ENCODE results near the gene ANKS1A. TPM values are rescaled to one million over a fixed set of nuclear protein-coding genes. Genes with fewer than 3 reads are reported as not detected.

ANKS1A gene
- polyA plus RNA-seq, 2 of the 4 experiments (the other 2 are of a cell fraction): 3.6 to 5.9 TPM

DNA sequence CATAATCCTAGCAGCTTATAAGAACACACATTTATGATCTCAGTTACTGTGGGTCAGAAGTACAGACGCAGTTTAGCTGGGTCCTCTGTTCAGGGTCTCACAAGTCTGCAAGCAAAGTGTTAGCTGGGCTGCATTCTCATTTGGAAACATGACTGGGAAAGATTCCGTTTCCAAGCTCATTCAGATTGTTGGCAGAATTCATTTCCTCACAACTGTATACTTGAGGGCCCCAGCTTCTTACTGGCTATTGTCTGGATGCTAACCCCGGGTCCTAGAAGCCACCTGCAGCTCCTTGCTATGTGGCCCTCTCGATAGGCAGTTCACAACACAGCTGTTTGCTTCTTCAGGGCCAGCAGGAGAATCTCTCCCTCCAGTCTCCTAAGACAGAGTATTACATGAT is 239.0 kb downstream of the ANKS1A start:
- Histone ChIP-seq H3K27ac (no peak overlapping the region), H3K4me3 (no peak overlapping the region), H3K9me3 (no peaks in the 10 kb centered on the region), H3K4me2 (no peak overlapping the region), H3K4me1 (no peaks in the 10 kb centered on the region)
- TF ChIP-seq RCOR1 (IDR thresholded peaks at IDR 0.05; ENCODE audit: low read depth, low read length): no peak
- TF ChIP-seq MAZ (IDR thresholded peaks at IDR 0.05; ENCODE audit: borderline replicate concordance, low read depth, low read length): no peak
- TF ChIP-seq FOSB (CRISPR knock-in tag; IDR thresholded peaks at IDR 0.05): no peak
- no peak for TF ChIP-seq JUN (IDR thresholded peaks at IDR 0.05)
- TF ChIP-seq, protein P1, sequence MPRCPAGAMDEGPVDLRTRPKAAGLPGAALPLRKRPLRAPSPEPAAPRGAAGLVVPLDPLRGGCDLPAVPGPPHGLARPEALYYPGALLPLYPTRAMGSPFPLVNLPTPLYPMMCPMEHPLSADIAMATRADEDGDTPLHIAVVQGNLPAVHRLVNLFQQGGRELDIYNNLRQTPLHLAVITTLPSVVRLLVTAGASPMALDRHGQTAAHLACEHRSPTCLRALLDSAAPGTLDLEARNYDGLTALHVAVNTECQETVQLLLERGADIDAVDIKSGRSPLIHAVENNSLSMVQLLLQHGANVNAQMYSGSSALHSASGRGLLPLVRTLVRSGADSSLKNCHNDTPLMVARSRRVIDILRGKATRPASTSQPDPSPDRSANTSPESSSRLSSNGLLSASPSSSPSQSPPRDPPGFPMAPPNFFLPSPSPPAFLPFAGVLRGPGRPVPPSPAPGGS (IDR thresholded peaks at IDR 0.05): no peak
- TF ChIP-seq MAFK (IDR thresholded peaks at IDR 0.05; ENCODE audit: partially characterized antibody): no peak
- TF ChIP-seq HEYL (CRISPR knock-in tag; IDR thresholded peaks at IDR 0.05): no peak
- TF ChIP-seq GATA3 (IDR thresholded peaks at IDR 0.05; ENCODE audit: borderline replicate concordance): no peak
- TF ChIP-seq, protein P2, sequence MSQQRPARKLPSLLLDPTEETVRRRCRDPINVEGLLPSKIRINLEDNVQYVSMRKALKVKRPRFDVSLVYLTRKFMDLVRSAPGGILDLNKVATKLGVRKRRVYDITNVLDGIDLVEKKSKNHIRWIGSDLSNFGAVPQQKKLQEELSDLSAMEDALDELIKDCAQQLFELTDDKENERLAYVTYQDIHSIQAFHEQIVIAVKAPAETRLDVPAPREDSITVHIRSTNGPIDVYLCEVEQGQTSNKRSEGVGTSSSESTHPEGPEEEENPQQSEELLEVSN (IDR thresholded peaks at IDR 0.05; ENCODE audit: borderline replicate concordance, low read depth): no peak
- ChIA-PET CTCF (interaction anchor here (0.6 to 4.0 kb wide), 2 partner anchors 12 to 95 kb away, joined by 3 to 21 read pairs; no protein-coding TSS in a partner anchor), POLR2A (no interaction called here)
- WGBS (ENCODE audit: missing lambda C conversion rate): 55% methylated on average over 4 of the region's 4 CpGs
- FAIRE-seq: no peak
- ATAC-seq: no peak
- no peak for DNase-seq (ENCODE audit: low read depth in 1 of 2, low spot score in 1 of 2)

DNA sequence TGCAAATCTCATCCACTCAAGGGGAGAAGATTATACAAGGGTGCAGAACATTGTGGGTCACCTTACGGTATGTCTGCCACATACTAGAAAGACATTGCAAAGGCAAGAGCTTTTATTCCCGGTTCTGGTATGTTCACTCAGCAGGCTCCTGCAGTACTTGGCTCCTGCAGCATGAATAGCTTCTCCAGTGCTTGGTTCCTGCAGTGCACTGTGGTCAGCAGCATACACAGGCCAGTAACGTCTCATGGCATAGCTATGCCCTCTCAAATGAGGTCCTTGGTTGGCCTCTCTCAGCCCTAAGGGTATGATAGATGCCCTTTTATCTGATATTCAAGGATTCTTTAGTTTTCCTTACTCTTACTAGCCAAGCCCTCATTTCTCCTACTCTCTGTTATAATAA is 239.4 kb downstream of the ANKS1A start:
- ChIA-PET POLR2A (no interaction called here), CTCF (interaction anchor here (0.6 to 4.0 kb wide), 4 partner anchors 11 to 142 kb away, joined by 3 to 21 read pairs (median 5); no protein-coding TSS in a partner anchor)
- no peak for ATAC-seq
- TF ChIP-seq RARB (CRISPR knock-in tag; IDR thresholded peaks at IDR 0.05): no peak
- no peak for TF ChIP-seq EHMT2 (IDR thresholded peaks at IDR 0.05; ENCODE audit: low read depth)
- TF ChIP-seq RCOR1 (IDR thresholded peaks at IDR 0.05; ENCODE audit: low read depth, low read length): no peak
- no peak for TF ChIP-seq NR3C1 (IDR thresholded peaks at IDR 0.05)
- TF ChIP-seq, protein P3, sequence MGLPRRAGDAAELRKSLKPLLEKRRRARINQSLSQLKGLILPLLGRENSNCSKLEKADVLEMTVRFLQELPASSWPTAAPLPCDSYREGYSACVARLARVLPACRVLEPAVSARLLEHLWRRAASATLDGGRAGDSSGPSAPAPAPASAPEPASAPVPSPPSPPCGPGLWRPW (IDR thresholded peaks at IDR 0.05): no peak
- TF ChIP-seq PHF8 (IDR thresholded peaks at IDR 0.05; ENCODE audit: borderline replicate concordance, low read depth): no peak
- TF ChIP-seq HOXA7 (CRISPR knock-in tag; IDR thresholded peaks at IDR 0.05): no peak
- TF ChIP-seq BHLHE40 (IDR thresholded peaks at IDR 0.05; ENCODE audit: low read depth, low read length): no peak
- no peak for TF ChIP-seq EP300 (IDR thresholded peaks at IDR 0.05)
- no peak for TF ChIP-seq FOSL2 (IDR thresholded peaks at IDR 0.05)
- no peak for TF ChIP-seq FOSL2 (CRISPR knock-in tag; IDR thresholded peaks at IDR 0.05)
- no peak for TF ChIP-seq TP53 (CRISPR knock-in tag; IDR thresholded peaks at IDR 0.05)
- TF ChIP-seq RFX5 (IDR thresholded peaks at IDR 0.05): no peak
- TF ChIP-seq HOXB5 (CRISPR knock-in tag; IDR thresholded peaks at IDR 0.05): no peak
- no peak for TF ChIP-seq ESRRA (IDR thresholded peaks at IDR 0.05; ENCODE audit: borderline replicate concordance, low read length)
- TF ChIP-seq TFCP2L1 (CRISPR knock-in tag; IDR thresholded peaks at IDR 0.05): no peak
- no peaks in the 10 kb centered on the region for H3K9me3 ChIP-seq
- no peak overlapping the region for H3K4me3 ChIP-seq
- no peak for DNase-seq (ENCODE audit: low read depth in 1 of 2, low spot score in 1 of 2)
- FAIRE-seq: no peak
- H3K4me1 ChIP-seq: no peaks in the 10 kb centered on the region
- H3K27ac ChIP-seq: no peak overlapping the region
- H3K4me2 ChIP-seq: no peak overlapping the region
- WGBS (ENCODE audit: missing lambda C conversion rate): 44% methylated on average over 3 of the region's 3 CpGs

DNA sequence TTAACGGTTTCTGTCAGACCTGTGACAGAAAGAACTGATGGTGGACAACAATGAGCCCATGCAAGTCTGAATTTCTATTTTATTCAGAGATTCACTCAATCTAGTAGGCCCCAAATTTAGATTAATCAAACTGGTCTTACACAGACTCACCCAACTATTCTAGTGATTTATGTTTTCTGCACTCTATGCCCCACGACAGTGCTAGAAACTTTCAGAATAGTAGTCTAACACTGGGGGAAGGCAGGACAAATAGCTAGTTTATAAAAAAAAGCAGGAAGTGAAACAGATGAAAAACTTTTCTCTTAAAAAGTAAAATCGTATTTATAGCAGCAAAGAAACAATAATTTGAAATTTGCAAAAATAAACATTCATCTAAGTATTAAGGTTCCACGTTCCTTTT is 247.1 kb downstream of the ANKS1A start:
- ATAC-seq: no peak
- WGBS (ENCODE audit: missing lambda C conversion rate): 61% methylated on average over 3 of the region's 4 CpGs
- FAIRE-seq: no peak

More for the DNA sequence above, 247.1 kb downstream of the ANKS1A start:
- H3K9me3 ChIP-seq: no peaks in the 10 kb centered on the region
- H3K27ac ChIP-seq: no peak overlapping the region
- H3K4me1 ChIP-seq: no peaks in the 10 kb centered on the region
- no peak overlapping the region for H3K4me3 ChIP-seq
- no peak overlapping the region for H3K4me2 ChIP-seq
- no peak for DNase-seq (ENCODE audit: low read depth in 1 of 2, low spot score in 1 of 2)
- POLR2A ChIA-PET: no interaction called here
- CTCF ChIA-PET: interaction anchor here (0.5 to 0.6 kb wide), 2 partner anchors 381 to 887 kb away, joined by 3 to 4 read pairs; no protein-coding TSS in a partner anchor
- TF ChIP-seq, protein P4, sequence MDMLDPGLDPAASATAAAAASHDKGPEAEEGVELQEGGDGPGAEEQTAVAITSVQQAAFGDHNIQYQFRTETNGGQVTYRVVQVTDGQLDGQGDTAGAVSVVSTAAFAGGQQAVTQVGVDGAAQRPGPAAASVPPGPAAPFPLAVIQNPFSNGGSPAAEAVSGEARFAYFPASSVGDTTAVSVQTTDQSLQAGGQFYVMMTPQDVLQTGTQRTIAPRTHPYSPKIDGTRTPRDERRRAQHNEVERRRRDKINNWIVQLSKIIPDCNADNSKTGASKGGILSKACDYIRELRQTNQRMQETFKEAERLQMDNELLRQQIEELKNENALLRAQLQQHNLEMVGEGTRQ (IDR thresholded peaks at IDR 0.05): no peak
- TF ChIP-seq GATA3 (IDR thresholded peaks at IDR 0.05; ENCODE audit: borderline replicate concordance) (no peak), NFE2L2 (conservative IDR thresholded peaks at IDR 0.05; ENCODE audit: low read length) (no peak), EHMT2 (IDR thresholded peaks at IDR 0.05; ENCODE audit: low read depth) (no peak), EP300 (IDR thresholded peaks at IDR 0.05) (no peak), ESRRA (IDR thresholded peaks at IDR 0.05; ENCODE audit: borderline replicate concordance, low read length) (no peak), MAFK (IDR thresholded peaks at IDR 0.05; ENCODE audit: partially characterized antibody) (no peak), RFX5 (IDR thresholded peaks at IDR 0.05) (no peak), CHD2 (IDR thresholded peaks at IDR 0.05; ENCODE audit: low read length, partially characterized antibody) (no peak)
- TF ChIP-seq, protein P5, sequence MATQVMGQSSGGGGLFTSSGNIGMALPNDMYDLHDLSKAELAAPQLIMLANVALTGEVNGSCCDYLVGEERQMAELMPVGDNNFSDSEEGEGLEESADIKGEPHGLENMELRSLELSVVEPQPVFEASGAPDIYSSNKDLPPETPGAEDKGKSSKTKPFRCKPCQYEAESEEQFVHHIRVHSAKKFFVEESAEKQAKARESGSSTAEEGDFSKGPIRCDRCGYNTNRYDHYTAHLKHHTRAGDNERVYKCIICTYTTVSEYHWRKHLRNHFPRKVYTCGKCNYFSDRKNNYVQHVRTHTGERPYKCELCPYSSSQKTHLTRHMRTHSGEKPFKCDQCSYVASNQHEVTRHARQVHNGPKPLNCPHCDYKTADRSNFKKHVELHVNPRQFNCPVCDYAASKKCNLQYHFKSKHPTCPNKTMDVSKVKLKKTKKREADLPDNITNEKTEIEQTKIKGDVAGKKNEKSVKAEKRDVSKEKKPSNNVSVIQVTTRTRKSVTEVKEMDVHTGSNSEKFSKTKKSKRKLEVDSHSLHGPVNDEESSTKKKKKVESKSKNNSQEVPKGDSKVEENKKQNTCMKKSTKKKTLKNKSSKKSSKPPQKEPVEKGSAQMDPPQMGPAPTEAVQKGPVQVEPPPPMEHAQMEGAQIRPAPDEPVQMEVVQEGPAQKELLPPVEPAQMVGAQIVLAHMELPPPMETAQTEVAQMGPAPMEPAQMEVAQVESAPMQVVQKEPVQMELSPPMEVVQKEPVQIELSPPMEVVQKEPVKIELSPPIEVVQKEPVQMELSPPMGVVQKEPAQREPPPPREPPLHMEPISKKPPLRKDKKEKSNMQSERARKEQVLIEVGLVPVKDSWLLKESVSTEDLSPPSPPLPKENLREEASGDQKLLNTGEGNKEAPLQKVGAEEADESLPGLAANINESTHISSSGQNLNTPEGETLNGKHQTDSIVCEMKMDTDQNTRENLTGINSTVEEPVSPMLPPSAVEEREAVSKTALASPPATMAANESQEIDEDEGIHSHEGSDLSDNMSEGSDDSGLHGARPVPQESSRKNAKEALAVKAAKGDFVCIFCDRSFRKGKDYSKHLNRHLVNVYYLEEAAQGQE (IDR thresholded peaks at IDR 0.05): no peak

All from A549 (cell line).